ENCODE measurements around the gene TAS1R2.
"Not testable (repeated sequence)": the region's sequence is repeated elsewhere in the genome, so short reads cannot be mapped to it uniquely, and the experiment has no call there.

The TAS1R2 gene

DNA sequence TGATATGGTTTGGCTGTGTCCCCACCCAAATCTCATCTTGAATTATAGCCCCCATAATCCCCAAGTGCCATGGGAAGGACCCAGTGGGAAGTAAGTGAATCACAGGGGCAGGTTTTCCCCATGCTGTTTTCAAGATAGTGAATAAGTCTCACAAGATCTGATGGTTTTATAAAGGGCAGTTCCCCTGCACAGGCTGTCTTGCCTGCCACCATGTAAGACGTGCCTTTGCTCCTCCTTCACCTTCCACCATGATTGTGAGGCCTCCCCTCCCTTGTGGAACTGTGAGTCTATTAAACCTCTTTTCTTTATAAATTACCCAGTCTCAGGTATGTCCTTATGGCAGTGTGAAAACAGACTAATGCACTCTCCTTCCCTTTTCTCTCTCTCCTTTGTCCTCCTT, 27.1 kb downstream of the TAS1R2 start:
- not testable (repeated sequence) for H3K9ac ChIP-seq (ENCODE audit: low read depth, low read length); H3K9me3 ChIP-seq (ENCODE audit: control insufficient read depth, insufficient read depth, low read length); H3K4me1 ChIP-seq (ENCODE audit: insufficient read depth, low read length); H3K36me3 ChIP-seq (ENCODE audit: insufficient read depth, low read length)

DNA sequence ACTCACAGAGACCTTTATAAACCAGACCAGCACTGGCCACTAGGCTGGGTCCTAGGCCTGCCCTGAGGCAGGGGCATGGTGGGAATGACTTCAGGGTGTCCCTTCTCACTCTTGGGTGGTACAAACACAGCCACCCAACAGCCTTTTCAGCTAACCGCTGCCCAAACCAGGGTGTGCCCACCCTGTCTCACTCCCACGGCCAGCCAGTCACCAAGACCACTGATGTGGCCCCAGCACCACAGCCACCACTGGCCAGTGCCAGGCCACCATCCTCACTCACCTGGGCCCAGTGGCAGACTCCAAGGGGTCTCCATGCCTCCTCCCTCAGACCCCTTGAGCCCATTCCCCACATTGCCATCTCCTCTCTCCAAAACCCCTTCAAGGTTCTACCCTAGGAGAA, 27.8 kb downstream of the TAS1R2 start:
- Histone ChIP-seq H3K4me1 (ENCODE audit: insufficient read depth, low read length) (no peaks in the 10 kb centered on the region), H3K9me3 (ENCODE audit: control insufficient read depth, insufficient read depth, low read length) (no peaks in the 10 kb centered on the region; the same call in 1 of the 2 replicates), H3K36me3 (ENCODE audit: insufficient read depth, low read length) (no peaks in the 10 kb centered on the region), H3K9ac (ENCODE audit: low read depth, low read length) (no peak overlapping the region)

DNA sequence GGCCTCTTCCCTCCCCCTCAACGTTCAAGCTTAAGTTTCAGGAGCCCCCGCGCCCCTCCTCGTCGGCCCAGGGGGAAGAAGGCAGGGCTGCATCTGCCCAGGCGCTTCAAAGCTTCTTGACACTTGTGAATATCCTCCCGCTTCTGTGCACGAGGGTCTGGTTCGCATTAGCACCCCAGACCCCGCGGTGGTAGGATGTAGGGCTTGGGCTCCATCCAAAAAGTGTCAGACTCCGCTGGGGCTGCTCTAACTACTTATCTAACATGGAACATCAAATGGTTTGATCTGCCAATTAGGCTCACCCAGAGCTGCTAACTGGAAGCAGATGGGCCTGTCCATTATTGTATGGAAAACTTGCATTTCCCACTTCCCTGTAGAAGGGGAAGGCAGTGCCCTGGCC, 28.9 kb downstream of the TAS1R2 start:
- Histone ChIP-seq H3K9me3 (ENCODE audit: control insufficient read depth, insufficient read depth, low read length) (no peaks in the 10 kb centered on the region; the same call in 1 of the 2 replicates), H3K4me1 (ENCODE audit: insufficient read depth, low read length) (no peaks in the 10 kb centered on the region), H3K9ac (ENCODE audit: low read depth, low read length) (no peak overlapping the region), H3K36me3 (ENCODE audit: insufficient read depth, low read length) (no peaks in the 10 kb centered on the region)

DNA sequence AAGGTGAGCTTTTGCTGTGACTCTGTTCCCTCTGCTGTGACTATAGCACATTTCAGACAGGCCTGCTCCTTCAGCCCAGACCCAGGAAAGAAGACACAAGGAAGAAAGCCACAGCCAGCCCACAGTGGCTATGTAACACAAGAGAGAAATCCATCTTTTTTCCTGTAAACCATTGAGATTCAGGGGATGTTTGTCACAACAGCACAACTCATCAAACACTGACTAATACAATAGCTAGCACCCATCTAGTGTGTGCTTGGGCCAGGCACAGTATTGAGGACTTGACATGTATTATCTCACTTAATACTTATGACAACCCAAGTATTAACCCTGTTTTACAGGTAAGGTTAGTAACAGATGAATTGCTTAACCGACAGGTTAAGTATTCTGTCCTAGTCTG, 29.8 kb downstream of the TAS1R2 start:
- no peak overlapping the region for H3K9ac ChIP-seq (ENCODE audit: low read depth, low read length)
- no peaks in the 10 kb centered on the region for H3K36me3 ChIP-seq (ENCODE audit: insufficient read depth, low read length)
- no peaks in the 10 kb centered on the region; the same call in 1 of the 2 replicates for H3K9me3 ChIP-seq (ENCODE audit: control insufficient read depth, insufficient read depth, low read length)
- H3K4me1 ChIP-seq (ENCODE audit: insufficient read depth, low read length) = no peaks in the 10 kb centered on the region

DNA sequence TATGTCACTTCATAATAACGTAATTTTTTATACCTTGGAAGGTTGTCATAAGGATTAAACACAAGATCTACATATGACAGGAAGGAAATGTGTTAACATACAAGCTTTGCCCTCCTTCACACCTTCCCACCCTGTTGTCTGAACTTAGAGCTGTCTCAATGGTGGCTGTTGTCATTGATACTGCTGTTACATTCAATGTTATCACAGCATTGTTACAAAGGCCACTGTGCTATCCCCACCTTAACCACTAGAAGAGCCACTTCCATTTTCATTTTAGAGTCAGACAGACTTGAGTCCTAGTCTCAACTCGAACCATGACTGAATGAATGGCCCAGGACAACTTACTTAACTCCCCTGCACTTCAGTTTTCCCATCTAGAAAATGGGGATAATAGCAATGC, 31.2 kb downstream of the TAS1R2 start:
- Histone ChIP-seq H3K36me3 (ENCODE audit: insufficient read depth, low read length) (no peaks in the 10 kb centered on the region), H3K9ac (ENCODE audit: low read depth, low read length) (no peak overlapping the region), H3K9me3 (ENCODE audit: control insufficient read depth, insufficient read depth, low read length) (no peaks in the 10 kb centered on the region; the same call in 1 of the 2 replicates), H3K4me1 (ENCODE audit: insufficient read depth, low read length) (no peaks in the 10 kb centered on the region)

DNA sequence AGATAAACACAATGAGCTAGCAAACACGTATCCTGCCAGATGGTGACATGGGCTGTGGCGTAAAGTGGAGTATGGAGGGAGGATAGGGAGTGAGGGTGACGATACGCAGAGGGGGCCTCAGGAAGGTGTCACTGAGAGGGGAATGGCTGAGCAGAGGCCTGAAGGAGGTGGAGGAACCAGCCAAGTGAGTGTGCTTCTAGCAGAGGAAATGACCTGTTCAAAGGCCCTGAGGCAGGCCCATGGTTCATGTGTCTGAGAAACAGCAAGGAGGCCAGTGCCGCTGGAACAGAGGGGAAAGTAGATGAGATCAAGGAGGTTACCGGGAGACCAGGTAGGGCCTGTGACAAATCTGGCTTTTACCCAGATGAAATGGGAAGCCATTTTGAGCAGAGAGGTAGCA, 36.0 kb downstream of the TAS1R2 start:
- Histone ChIP-seq H3K9me3 (ENCODE audit: control insufficient read depth, insufficient read depth, low read length) (no peaks in the 10 kb centered on the region; the same call in 1 of the 2 replicates), H3K9ac (ENCODE audit: low read depth, low read length) (no peak overlapping the region), H3K36me3 (ENCODE audit: insufficient read depth, low read length) (no peaks in the 10 kb centered on the region), H3K4me1 (ENCODE audit: insufficient read depth, low read length) (no peaks in the 10 kb centered on the region)

DNA sequence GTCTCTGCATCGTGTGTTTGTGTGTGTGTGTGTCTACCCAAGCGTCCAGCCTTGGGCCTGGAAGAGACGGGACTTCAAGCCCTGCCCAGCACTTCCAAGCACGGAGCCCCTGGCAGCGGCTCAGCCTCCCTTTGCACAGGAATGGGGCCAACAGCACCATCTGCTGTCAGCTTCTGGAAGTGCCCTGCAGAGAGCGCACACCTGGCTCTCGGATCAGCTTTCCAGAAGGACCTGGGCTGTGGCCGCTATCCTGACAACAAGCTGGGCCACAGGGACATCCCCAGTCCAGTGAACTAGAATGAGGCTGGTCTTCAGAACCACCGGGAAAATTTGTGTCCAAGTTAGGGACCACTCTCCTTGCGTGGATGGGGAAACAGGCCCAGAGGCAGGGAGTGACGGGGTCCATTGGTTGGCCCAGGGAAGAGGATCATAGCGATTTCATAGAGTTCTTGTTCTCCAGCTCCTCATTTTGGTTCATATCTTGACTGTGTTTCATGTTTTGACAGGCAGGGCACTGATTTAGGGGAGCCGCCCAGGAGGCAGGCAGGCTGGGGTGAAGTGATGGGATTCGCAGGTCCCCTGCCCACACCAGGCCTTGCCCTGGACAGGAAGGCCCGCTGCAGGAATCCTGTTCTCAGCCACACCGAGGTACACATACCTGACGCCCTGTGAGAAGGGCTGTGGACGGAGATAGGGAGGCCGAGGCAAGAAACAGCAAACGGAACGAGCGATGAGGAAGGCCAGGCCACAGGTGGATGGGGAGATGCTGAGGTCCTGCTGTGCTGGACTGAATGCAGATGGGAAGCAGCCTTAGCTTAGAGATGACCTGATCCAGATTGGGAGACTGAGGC, 38.4 kb downstream of the TAS1R2 start:
- Histone ChIP-seq H3K4me1 (ENCODE audit: insufficient read depth, low read length) (no peaks in the 10 kb centered on the region; the same call in 1 of the 2 replicates), H3K9me3 (ENCODE audit: control insufficient read depth, insufficient read depth, low read length) (no peaks in the 10 kb centered on the region; the same call in 1 of the 2 replicates), H3K36me3 (ENCODE audit: insufficient read depth, low read length) (no peaks in the 10 kb centered on the region)

DNA sequence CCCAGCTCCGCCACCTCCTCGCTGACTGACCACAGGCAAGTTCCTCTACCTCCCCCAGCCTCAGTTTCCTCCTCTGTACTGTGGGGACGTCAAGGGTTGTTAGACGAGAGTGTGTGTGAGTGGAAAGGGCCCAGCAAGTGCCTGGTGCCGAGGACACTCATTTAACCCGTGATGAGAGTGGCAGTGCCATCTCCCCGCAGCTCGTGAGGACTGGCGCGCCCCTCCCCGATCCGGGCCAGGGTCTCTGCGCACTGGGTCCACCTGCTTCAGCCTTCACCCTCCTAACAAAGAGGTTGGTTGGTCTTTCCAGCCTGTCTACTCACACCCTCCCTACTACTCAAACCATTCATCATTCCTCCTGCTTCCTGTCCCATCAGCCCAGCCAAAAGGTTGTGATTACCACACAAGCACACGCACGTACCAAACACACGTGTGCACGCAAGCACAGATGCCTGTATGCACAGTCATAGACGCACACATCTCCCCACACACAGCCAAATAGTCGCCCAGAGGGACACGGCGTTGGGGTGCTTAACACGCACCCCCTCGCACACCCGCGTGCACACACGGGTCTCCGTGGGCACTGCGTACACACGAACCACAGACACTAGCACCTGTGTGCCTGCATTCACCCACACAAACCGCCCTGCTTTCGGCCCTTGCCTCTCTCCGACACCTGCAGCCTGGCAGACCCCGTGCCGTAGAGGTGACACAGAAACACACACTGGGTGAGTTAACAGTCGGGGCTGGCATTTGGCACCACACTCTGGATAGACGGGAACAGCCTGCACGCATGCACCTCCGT, 39.3 kb downstream of the TAS1R2 start:
- Histone ChIP-seq H3K9me3 (ENCODE audit: control insufficient read depth, insufficient read depth, low read length) (no peaks in the 10 kb centered on the region), H3K4me1 (ENCODE audit: insufficient read depth, low read length) (no peaks in the 10 kb centered on the region; the same call in 1 of the 2 replicates), H3K36me3 (ENCODE audit: insufficient read depth, low read length) (no peaks in the 10 kb centered on the region), H3K9ac (ENCODE audit: low read depth, low read length) (no peak overlapping the region)

More for the DNA sequence above, 38.4 kb downstream of the TAS1R2 start:
- H3K9ac ChIP-seq (ENCODE audit: low read depth, low read length) = no peak overlapping the region

DNA sequence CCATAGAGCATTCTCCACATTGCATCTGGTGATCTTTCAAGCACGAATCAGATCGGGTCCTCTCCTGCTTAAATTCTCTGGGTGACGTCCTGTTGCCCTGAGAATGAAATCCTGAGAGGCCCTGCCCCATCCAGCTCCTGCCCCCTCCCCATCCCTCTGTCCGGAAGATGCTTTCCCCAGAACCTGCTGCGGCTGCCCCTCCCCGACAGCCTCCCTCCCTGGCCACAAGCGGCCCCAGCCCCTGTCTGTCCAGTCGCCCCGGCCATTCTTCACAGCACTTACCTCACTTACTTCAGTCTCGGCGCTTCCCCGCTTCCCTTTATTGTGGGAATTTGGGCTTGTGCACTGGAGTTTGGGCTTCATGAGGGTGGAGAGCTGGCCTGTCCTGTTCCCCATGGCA, 40.3 kb downstream of the TAS1R2 start:
- Histone ChIP-seq H3K9ac (ENCODE audit: low read depth, low read length) (no peak overlapping the region), H3K9me3 (ENCODE audit: control insufficient read depth, insufficient read depth, low read length) (no peaks in the 10 kb centered on the region), H3K4me1 (ENCODE audit: insufficient read depth, low read length) (peaks cover 1% of the 10 kb centered on the region; the same call in 1 of the 2 replicates), H3K36me3 (ENCODE audit: insufficient read depth, low read length) (no peaks in the 10 kb centered on the region)

DNA sequence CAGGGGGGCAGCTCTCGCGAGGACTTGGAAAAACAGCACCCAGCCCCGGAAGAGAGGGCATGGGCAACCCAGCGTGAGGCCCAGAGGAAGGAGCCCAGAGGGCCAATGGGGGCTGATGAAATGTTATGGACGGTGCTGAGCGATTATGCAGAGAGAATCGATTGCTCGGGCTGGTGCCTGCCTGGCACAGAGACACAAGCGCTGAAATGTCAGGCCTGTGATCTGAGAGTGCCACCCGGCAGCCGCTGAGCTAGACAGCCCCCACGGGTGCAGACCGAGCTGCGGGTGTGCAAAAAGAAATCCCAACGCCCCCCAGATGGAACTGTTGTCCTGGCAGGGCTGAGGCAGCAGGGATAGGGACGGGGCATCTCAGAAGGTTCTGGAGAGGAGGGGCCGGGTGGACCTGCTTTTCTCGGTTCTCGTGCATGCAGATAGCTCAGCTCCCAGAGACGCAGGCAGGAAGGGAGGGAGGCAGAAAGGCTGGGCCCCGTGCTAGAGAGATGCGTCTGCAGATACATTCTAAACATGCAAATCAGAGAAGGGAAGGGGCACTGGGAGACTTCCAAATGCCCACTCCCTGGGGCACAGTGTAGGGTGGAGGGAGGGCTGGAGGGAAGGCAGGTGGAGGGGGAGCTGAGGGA, 41.5 kb downstream of the TAS1R2 start:
- H3K4me1 ChIP-seq (ENCODE audit: insufficient read depth, low read length) = peaks cover 3% of the 10 kb centered on the region; the same call in 1 of the 2 replicates
- H3K36me3 ChIP-seq (ENCODE audit: insufficient read depth, low read length) = no peaks in the 10 kb centered on the region
- H3K9me3 ChIP-seq (ENCODE audit: control insufficient read depth, insufficient read depth, low read length) = no peaks in the 10 kb centered on the region
- H3K9ac ChIP-seq (ENCODE audit: low read depth, low read length) = no peak overlapping the region

DNA sequence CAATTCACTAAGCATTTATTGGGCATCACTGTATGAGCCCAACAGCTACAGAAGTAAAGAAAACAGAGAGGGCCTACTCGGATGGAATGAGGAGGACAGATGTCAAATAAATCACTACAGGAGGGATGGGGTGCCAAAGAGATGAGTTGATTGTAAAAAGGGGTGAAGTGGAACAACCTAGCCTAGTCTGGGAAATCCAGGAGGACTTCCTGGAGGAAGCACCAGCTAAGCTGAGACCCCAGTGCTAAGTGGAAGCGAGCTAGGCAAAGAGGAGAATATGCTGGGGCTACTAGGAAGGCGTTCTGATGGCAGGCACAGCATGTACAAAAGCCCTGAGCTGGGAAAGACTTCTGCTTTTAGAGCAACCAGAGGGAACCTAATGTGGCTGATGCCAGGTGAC, 42.1 kb downstream of the TAS1R2 start:
- Histone ChIP-seq H3K4me1 (ENCODE audit: insufficient read depth, low read length) (peaks cover 3% of the 10 kb centered on the region; the same call in 1 of the 2 replicates), H3K9ac (ENCODE audit: low read depth, low read length) (no peak overlapping the region), H3K9me3 (ENCODE audit: control insufficient read depth, insufficient read depth, low read length) (no peaks in the 10 kb centered on the region), H3K36me3 (ENCODE audit: insufficient read depth, low read length) (no peaks in the 10 kb centered on the region)

DNA sequence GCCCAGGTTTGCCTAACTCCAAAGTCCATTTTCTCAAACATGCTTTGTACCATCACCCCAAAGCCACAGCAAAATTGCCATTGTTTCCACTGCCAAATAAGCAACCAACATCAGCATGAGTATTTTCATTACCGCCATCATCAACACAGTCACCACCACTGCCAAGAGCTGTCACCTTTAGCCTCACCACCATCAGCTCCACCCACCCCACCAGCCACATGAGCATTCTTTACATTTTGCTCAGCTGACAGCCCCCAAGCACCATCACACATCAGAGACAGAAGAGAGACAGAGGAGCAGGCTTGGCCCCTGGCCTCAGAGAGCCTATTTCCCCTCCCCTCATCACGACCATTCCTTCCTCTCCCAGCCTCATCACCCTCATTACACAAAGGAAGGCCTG, 42.7 kb downstream of the TAS1R2 start:
- no peaks in the 10 kb centered on the region for H3K36me3 ChIP-seq (ENCODE audit: insufficient read depth, low read length)
- no peak overlapping the region for H3K9ac ChIP-seq (ENCODE audit: low read depth, low read length)
- H3K4me1 ChIP-seq (ENCODE audit: insufficient read depth, low read length) = peaks cover 3% of the 10 kb centered on the region; the same call in 1 of the 2 replicates
- no peaks in the 10 kb centered on the region for H3K9me3 ChIP-seq (ENCODE audit: control insufficient read depth, insufficient read depth, low read length)

DNA sequence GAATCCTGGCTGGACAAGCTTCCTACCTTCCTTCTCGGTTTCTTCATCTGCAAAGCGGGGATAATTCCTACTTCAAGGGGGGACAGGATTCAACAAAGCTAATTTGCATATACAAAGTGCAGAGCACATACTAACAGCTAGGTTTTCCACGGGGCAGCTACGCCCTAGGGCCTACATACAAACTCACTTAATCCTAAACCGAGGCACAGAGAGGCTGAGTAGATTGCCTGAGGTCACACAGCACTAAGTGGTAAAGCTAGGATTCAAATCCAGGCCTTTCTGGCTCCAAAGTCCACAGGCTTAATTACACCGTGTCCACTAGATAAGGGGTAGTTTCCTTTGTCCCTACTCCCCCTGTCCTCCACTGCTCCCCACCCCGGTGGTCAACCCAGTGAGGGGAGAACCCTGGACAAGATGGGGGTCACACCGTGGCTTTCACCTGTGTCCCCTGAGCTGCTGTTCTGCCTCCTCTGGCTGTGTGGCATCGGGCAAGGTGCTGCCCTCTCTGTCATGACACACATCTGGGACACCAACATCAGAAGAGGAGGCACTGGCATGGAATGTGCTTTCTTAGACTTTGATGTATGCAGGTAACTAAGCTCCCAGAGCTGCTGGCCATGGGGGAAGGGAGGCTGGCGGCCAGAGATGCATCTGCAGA, 44.5 kb downstream of the TAS1R2 start:
- no peaks in the 10 kb centered on the region for H3K36me3 ChIP-seq (ENCODE audit: insufficient read depth, low read length)
- no peaks in the 10 kb centered on the region for H3K9me3 ChIP-seq (ENCODE audit: control insufficient read depth, insufficient read depth, low read length)
- no peak overlapping the region for H3K9ac ChIP-seq (ENCODE audit: low read depth, low read length)
- H3K4me1 ChIP-seq (ENCODE audit: insufficient read depth, low read length) = peaks cover 3% of the 10 kb centered on the region; the same call in 1 of the 2 replicates

DNA sequence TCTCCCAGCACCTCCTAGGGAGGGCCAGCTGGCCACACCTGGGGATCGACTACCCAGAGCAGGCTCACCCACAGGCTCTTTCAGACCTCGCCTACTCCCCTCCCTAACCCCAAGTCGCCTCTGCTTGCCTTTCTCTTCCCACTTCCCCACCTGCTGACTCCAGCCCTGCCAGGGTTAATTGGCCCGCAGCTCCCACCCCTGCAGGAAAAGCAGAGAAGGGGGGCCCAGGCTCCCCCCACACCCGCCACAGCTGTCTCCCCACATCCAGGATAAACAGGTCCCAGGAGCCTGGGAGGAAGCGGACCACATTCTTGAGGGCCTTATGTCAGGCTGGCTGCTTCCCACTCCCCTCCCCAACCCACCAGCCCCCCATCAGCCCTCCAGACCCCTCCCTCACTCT, 45.0 kb downstream of the TAS1R2 start:
- no peaks in the 10 kb centered on the region for H3K9me3 ChIP-seq (ENCODE audit: control insufficient read depth, insufficient read depth, low read length)
- H3K36me3 ChIP-seq (ENCODE audit: insufficient read depth, low read length) = no peaks in the 10 kb centered on the region
- H3K4me1 ChIP-seq (ENCODE audit: insufficient read depth, low read length) = peaks cover 3% of the 10 kb centered on the region; the same call in 1 of the 2 replicates
- H3K9ac ChIP-seq (ENCODE audit: low read depth, low read length) = no peak overlapping the region

Data from ES-I3 (cell line).